Lower leg skin (tissue), 4 donors: ENCODE results near the gene CERCAM. TPM values are rescaled to one million over a fixed set of nuclear protein-coding genes. Genes with fewer than 3 reads are reported as not detected.

Source experiments
- DNase-seq, 2 donors: peaks; one replicate each; pipeline ENCODE4 v3.0.0-alpha.2; 2019; ENCODE audit warnings: low spot score in 2 of 2
- H3K4me3 ChIP-seq: fragments of 200-600 bp; sonication (generic); 2 replicates; pipeline ENCODE4 v1.5.1; 2017; ENCODE audit warnings: mild to moderate bottlenecking, low read depth; ENCODE audit not compliant: poor library complexity, severe bottlenecking
- POLR2A ChIP-seq, 2 donors: fragments of 450-650 bp; IDR thresholded peaks; one replicate each; pipeline ENCODE4 v1.6.1; 2016 to 2017; ENCODE audit warnings: antibody characterized with exemption in 2 of 2, mild to moderate bottlenecking in 1 of 2, moderate library complexity in 1 of 2
- WGBS, 2 donors: methylation state at CpG; one replicate each; pipeline ENCODE4 v1.1.5; 2018; 5-methylcytosine and 5-hydroxymethylcytosine counted together
- intact Hi-C: fragments of 100-400 bp; cut with DNase I; formaldehyde crosslinking; loops from one replicate; pipeline ENCODE4 v1.15.0; 2023; ENCODE audit warnings: low total_unique reads
- total RNA-seq, 4 donors: library from RNA; depleted of rRNA; stranded (reverse); fragments of >200 nt; gene quantifications; one replicate each; pipeline ENCODE4 v1.1.0, GENCODE V29; 2016
- TF ChIP-seq, protein P1 (sequence below), 3 donors: fragments of 450-650 bp; IDR thresholded peaks; one replicate each; pipeline ENCODE4 v1.5.1; 2016; ENCODE audit warnings: antibody characterized with exemption in 3 of 3, mild to moderate bottlenecking in 3 of 3, moderate library complexity in 2 of 3

The CERCAM gene
- total RNA-seq, 4 donors from 2014 or later, result 5.6 to 21.3 (median 7.3) TPM

DNA sequence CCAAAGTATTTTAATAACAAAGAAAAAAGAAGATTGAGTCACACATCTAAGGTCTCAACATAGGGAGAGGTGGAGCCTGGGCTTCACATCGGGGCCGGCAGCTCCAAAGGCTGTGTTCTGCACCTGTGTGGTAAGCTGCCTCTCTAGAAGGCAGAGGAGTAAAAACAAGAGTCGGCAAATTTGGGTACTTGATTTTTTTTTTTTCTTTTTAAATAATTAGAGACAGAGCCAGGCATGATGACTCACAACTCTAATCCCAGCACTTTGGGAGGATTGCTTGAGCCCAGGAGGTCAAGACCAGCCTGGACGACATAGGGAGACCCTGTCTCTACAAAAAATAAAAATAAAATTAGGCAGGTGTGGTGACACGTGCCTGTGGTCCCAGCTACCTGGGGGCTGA, 44.8 kb upstream of the CERCAM start:
- no peak overlapping the region for H3K4me3 ChIP-seq
- intact Hi-C loops, result no loop called here
- DNase-seq, result no peak
- TF ChIP-seq, protein P1, sequence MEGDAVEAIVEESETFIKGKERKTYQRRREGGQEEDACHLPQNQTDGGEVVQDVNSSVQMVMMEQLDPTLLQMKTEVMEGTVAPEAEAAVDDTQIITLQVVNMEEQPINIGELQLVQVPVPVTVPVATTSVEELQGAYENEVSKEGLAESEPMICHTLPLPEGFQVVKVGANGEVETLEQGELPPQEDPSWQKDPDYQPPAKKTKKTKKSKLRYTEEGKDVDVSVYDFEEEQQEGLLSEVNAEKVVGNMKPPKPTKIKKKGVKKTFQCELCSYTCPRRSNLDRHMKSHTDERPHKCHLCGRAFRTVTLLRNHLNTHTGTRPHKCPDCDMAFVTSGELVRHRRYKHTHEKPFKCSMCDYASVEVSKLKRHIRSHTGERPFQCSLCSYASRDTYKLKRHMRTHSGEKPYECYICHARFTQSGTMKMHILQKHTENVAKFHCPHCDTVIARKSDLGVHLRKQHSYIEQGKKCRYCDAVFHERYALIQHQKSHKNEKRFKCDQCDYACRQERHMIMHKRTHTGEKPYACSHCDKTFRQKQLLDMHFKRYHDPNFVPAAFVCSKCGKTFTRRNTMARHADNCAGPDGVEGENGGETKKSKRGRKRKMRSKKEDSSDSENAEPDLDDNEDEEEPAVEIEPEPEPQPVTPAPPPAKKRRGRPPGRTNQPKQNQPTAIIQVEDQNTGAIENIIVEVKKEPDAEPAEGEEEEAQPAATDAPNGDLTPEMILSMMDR (IDR thresholded peaks at IDR 0.05), result no peak
- TF ChIP-seq POLR2A (IDR thresholded peaks at IDR 0.05), result no peak
- 64 to 68% methylated on average over 5 of the region's 5 CpGs for WGBS, 2 donors

DNA sequence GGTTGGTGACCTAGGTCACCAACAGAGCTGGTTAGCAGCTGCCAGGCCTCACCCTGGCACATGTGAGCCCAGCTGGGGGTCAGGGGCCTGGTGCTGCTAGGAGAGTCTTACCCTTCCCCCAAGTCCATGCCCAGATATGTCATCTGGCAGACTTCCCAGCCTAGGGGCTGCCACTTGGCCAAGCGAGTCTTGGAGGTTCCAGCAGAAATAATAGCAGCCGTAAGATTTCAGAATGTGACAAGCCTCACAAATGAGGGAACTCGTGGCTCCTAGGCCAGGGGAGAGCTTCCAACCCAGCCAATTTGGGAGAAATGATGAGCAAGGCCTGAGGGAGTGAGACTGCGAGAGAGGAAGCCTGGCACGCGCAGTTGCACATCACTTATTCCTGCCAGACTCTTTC, 38.4 kb upstream of the CERCAM start:
- WGBS, 2 donors, result 68 to 69% methylated on average over 6 of the region's 6 CpGs
- TF ChIP-seq, protein P1 (IDR thresholded peaks at IDR 0.05), result no peak
- intact Hi-C loops, result no loop called here
- DNase-seq, result no peak
- H3K4me3 ChIP-seq, result no peak overlapping the region

DNA sequence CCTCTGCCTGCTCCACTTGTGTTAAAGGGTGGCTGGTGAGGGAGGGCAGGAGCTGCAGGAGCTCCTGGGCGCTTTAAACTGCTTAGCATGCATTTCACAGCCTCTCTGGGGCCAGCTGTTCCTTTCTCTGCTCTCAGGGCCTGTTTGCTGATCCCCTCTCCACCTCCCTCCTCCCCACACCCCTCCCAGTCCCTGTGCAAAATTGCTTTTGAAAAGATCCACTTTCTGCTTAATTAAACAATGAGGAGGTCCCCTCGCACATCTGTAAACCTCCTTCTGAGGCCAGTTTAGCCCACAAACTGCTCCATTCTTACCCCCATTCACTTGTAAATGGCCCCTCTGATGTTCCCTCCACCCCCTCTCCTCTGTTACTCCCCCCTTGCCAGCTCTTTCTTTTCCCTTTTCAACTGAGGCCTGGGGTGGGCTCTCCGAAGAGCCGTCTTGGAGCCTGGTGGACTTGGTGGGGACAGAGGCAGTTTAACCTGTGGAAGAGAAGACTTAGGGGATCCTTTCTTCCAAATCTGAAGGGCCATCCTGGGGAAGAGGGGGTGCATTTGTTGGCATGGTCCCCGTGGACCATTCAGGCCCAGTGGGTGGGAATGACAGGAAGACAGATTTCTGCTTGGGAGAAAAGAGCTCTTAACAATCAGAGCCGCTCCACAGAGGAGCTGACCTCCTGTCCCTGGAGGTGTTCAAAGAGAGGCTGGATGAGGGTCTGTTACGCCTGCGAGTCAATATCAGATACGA, 37.5 kb upstream of the CERCAM start:
- 83% methylated on average over 9 of the region's 9 CpGs for WGBS, 2 donors
- TF ChIP-seq, protein P1 (IDR thresholded peaks at IDR 0.05), result no peak
- TF ChIP-seq POLR2A (IDR thresholded peaks at IDR 0.05), result no peak
- intact Hi-C loops, result no loop called here
- H3K4me3 ChIP-seq, result no peak overlapping the region
- no peak for DNase-seq

DNA sequence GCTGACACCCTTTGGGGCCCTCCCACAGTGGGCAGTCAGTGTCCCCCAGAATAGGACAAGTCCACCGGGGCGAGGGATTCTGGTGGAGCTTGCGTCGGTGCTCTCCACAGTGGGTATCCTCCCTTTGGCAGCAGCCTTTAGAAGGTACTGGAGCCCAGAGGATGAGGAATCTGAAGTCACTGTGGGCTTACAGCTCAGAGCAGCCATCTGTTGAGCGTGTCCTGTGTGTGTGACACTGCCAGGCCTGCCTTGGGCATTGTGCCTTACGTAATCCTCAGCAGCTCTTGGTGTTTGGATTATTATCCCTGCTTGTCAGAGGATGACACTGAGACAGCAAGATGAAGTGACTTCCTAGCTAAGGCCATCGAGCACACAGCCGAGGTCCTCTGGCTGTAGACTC, 36.9 kb upstream of the CERCAM start:
- TF ChIP-seq, protein P1 (IDR thresholded peaks at IDR 0.05), result no peak
- no peak for TF ChIP-seq POLR2A (IDR thresholded peaks at IDR 0.05)
- no peak for DNase-seq
- no peak overlapping the region for H3K4me3 ChIP-seq
- 85 to 98% methylated on average over 8 of the region's 8 CpGs for WGBS, 2 donors
- intact Hi-C loops, result no loop called here

DNA sequence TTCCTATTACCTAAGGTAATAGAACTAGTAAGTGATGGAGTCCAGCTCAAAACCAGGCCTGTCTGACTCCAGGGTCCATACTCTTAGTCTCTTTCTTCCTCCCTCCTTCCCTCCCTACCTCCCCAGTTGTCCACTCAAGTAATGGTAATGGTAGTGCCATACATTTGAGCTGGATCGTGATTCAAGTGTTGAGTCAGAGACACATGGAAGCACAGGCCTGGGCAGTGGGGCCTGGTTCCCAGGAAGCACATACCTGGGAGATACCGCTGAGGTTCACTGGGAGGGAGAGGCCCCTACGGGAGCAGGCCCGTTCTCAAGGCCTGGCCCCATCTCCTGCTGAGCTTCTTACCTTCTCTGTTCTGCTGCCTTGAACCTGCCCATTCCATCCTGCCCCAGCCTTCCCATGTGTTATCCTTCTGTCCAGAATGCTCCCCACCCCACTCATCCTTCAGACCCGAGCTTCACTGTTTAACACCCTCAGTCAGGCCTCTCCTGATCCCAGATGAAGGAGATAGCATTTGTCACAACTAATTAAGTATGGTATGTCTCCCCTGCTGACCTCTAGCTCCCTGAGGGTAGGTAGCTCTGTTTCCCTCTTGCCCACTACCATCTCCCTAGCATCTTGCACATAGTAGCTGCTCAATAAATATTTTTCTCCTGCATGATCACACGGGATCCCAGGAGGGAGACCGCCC, 35.7 kb upstream of the CERCAM start:
- no peak for DNase-seq
- 87 to 91% methylated on average over 7 of the region's 7 CpGs for WGBS, 2 donors
- TF ChIP-seq, protein P1 (IDR thresholded peaks at IDR 0.05), result no peak
- no peak for TF ChIP-seq POLR2A (IDR thresholded peaks at IDR 0.05)
- intact Hi-C loops, result no loop called here
- H3K4me3 ChIP-seq, result no peak overlapping the region
